OCI-LY1 (cell line): Measurements from ENCODE around the gene NAA11.

ENCODE experiments used
- EZH2 ChIP-seq: fragments of 200-600 bp; sonication (generic), shearing (Covaris generic); IDR thresholded peaks from 2 replicates; pipeline ENCODE4 v1.8.0; 2017; ENCODE audit warnings: borderline replicate concordance, mixed run types, mild to moderate bottlenecking, antibody characterized with exemption, low read length, moderate library complexity, mixed read lengths
- TF ChIP-seq, protein P1 (sequence below): fragments of 200-600 bp; sonication (generic), shearing (Covaris generic); IDR thresholded peaks from 2 replicates; pipeline ENCODE4 v1.5.1; 2017; ENCODE audit warnings: mild to moderate bottlenecking, antibody characterized with exemption, low read length, moderate library complexity, mixed read lengths

DNA sequence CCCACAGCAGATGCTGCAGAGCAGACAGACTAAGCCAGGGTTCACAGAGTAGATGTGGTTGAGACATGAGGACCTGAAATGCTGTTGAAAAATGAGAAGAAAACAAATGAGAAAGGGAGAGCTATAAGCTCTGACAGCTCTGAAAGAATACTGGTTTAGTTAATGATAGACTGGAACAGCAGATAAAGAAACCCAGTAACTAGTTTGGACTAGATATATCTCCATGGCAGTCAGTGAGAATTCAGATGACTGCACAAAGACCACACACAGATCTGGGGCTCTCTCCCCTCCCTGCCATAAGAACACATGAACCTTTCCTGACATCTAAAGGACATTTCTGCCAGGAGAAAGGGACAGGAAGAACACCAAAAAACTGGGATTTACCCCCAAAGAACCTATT, 8.2 kb downstream of the NAA11 start:
- TF ChIP-seq, protein P1, sequence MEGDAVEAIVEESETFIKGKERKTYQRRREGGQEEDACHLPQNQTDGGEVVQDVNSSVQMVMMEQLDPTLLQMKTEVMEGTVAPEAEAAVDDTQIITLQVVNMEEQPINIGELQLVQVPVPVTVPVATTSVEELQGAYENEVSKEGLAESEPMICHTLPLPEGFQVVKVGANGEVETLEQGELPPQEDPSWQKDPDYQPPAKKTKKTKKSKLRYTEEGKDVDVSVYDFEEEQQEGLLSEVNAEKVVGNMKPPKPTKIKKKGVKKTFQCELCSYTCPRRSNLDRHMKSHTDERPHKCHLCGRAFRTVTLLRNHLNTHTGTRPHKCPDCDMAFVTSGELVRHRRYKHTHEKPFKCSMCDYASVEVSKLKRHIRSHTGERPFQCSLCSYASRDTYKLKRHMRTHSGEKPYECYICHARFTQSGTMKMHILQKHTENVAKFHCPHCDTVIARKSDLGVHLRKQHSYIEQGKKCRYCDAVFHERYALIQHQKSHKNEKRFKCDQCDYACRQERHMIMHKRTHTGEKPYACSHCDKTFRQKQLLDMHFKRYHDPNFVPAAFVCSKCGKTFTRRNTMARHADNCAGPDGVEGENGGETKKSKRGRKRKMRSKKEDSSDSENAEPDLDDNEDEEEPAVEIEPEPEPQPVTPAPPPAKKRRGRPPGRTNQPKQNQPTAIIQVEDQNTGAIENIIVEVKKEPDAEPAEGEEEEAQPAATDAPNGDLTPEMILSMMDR, result no peak
- no peak for TF ChIP-seq EZH2
